HFF-Myc (cell line): ENCODE results near the gene DNAJA1.

Experiments used
- DNase-seq: peaks from one replicate; pipeline ENCODE4 v3.0.0-alpha.2; 2011; ENCODE audit warnings: low read depth; ENCODE audit errors: extremely low read depth
- H3K4me3 ChIP-seq: replicated peaks from 2 replicates; pipeline ENCODE4 v1.5.1; 2011; ENCODE audit warnings: low read depth, mild to moderate bottlenecking, control low read depth, low read length
- CTCF ChIP-seq: IDR thresholded peaks from 2 replicates; pipeline ENCODE4 v1.5.1; 2012; ENCODE audit warnings: mild to moderate bottlenecking, low read depth, low read length, control low read depth; ENCODE audit errors: missing control alignments

DNAJA1 gene

GRCh38 chr9:33007755-33008154 is 17.3 kb upstream of the DNAJA1 start:
- no peak for DNase-seq
- no peak overlapping the region for H3K4me3 ChIP-seq
- no peak for TF ChIP-seq CTCF

- no peak for TF ChIP-seq CTCF
- DNase-seq, result no peak
- H3K4me3 ChIP-seq, result no peak overlapping the region
Observed at GRCh38 chr9:33011831-33012230, 13.2 kb upstream of the DNAJA1 start.

GRCh38 chr9:33012328-33013069 is 12.6 kb upstream of the DNAJA1 start:
- TF ChIP-seq CTCF, result no peak
- no peak overlapping the region for H3K4me3 ChIP-seq
- no peak for DNase-seq

GRCh38 chr9:33013962-33014664 is 11.0 kb upstream of the DNAJA1 start:
- no peak overlapping the region for H3K4me3 ChIP-seq
- no peak for TF ChIP-seq CTCF
- DNase-seq, result no peak

GRCh38 chr9:33014665-33015014 is 10.4 kb upstream of the DNAJA1 start:
- DNase-seq, result no peak
- no peak for TF ChIP-seq CTCF
- no peak overlapping the region for H3K4me3 ChIP-seq

- no peak overlapping the region for H3K4me3 ChIP-seq
- DNase-seq, result no peak
- no peak for TF ChIP-seq CTCF
Observed at GRCh38 chr9:33017283-33018041, 7.6 kb upstream of the DNAJA1 start.
